GM19468 (cell line): Measurements from ENCODE around the gene PPP3R1.

Source experiments
- ATAC-seq: cut with Tn5 transposase; IDR thresholded peaks from one replicate; pipeline ENCODE4 v1.9.1; 2021; ENCODE audit warnings: mild to moderate bottlenecking, moderate library complexity, moderate number of reproducible peaks; ENCODE audit not compliant: unreplicated experiment; ENCODE audit errors: extremely low read depth

The PPP3R1 gene

DNA sequence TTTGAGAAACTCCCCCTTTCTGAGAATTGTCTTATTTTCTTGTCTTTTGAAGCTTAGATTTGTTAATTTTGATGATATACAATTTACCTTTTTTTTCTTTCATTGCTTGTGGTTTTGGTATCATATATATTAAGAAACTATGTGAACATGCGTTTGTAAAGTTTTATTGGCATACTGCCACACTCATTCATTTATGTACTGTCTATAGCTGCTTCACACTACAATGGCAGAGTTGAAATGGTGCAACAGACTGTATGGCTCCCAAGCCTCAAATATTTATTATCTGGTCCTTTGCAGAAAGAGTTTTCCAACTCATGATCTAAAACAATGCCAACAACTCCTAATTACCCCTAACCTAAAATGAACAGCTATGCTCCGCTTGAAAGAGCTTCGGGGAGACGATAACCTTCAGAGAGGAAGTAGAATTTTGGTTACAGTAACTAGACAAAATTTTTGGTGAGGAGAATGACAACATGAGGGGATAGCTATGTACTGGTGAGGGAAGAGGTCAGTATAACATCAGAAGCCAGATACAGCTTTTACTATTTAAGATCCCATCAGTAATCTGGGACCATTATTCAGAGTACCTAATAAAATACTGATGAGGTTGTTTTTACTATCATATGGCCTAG is 16.1 kb downstream of the PPP3R1 start:
- no peak for ATAC-seq

DNA sequence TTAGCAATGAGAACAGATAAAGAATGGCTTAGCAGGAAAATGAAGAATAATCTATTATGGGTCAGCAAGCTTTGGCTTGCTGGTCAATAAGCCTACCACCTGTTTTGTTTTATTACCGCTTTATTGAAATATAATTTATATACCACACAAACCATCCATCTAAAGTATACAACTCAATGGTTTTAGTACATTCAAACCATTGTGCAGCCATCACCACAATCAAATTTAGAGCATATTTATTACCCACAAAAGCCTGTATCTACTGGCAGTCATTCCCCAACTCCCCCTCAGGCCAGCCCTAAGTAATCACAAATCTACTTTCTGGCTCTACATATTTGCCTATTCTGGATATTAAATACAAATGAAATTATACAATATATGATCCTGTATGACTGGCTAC is 17.2 kb downstream of the PPP3R1 start:
- no peak for ATAC-seq

DNA sequence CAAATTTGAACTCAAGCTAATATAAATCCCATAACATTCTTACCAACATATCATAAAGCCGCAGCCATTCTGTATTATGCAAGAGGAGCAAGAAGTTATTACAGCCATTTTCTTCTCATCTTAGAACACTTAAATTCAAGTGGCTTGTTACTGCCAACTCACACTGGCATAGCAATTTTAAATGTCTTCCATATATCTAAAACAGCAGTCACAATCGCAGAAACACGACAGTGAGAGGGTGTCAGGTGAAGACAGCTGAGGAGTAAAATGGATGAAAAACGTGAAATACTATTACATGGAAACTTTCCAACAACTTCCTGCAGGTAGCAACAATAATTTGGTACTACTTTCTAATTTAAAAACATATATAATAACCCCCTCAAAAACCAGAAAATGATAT is 17.9 kb downstream of the PPP3R1 start:
- no peak for ATAC-seq

DNA sequence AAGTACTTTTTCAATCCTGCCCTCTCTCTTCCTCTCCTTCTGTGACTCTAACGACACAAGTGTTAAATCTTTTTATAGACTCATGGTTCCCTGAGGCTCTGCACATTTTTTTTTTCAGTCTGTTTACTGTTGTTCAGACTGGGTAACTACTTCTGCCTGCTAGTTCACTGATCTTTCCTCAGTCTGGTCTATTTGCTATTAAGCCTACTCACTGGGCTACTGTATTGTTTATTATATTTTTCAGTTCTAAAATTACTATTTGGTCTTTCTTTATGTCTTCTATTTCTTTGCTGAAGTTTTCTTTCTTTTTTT is 21.3 kb downstream of the PPP3R1 start:
- no peak for ATAC-seq

DNA sequence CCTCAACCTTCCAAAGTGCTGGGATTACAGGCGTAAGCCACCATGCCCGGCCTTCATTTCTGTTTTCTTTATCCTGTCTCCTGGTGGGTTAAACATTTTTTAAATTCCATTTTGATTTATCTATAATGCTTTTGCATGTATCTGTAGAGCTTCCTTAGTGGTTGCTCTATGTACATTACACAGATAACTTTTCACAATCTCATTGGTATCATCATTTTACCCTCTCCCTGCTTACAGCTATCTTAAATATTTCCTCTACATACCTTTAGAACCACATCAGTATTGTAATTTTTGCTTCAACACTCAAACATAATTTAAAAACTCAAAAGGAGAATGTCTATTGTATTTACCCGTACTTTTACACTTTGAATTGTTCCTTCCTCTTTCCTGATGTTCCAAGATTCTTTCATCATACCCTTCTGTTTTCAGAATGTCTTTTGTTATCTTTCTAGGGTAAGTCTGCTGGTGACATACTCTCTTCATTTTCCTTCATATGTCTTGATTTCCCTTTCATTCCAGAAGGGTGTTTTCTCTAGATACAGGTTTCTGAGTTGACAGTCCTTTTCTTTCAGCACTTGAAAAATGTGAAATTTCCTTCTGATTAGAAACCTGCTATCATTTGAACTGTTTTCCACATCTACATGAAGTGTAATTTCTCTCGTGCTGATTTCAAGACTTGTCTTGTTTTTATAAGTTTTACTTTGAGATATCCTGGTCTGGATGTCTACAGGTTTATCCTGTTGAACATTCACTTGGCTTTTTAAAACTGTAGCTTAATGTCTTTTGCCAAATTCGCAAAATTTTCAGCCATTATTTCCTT is 21.9 kb downstream of the PPP3R1 start:
- no peak for ATAC-seq

DNA sequence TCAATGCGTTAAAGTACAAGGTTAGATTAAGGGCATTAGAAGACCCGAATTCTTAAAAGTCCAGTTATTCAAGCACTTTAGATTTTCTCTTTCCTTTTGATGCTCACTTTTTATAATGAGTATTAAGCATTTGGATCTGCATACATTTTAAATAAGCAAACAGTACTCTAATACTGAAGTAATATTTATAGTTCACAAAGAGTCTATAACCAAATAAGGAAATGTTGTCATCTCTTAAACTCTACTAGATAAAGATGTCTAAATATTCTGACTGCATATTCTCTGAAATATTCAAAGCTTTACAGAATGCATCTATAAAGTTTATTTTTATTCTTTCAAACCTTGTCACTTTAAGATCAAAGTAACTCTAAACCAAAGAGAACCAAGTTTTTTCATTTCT is 25.5 kb downstream of the PPP3R1 start:
- no peak for ATAC-seq

DNA sequence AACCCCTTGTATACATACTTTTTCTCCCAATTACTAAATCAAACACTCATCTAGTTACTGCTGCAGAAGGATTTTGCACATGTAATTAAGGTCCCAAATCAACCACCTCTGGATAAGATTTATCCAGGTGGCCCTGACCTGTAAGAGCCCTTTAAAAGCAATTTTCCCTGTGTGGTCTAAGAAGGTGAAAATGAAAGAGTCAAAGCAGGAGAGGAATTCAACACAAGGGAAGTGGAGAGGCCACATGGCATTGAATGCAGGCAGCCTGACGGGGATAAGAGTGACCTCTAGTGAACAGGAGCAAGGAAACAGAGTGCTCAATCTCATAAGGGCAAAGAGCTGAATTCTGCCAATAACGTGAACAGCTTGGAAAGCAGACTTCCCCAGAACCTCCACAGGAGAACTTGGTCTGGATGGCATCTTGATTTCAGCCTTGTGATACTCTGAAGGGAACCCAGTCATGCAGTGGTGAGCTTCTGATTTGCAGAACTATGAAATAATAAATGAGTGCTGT is 27.2 kb downstream of the PPP3R1 start:
- no peak for ATAC-seq

DNA sequence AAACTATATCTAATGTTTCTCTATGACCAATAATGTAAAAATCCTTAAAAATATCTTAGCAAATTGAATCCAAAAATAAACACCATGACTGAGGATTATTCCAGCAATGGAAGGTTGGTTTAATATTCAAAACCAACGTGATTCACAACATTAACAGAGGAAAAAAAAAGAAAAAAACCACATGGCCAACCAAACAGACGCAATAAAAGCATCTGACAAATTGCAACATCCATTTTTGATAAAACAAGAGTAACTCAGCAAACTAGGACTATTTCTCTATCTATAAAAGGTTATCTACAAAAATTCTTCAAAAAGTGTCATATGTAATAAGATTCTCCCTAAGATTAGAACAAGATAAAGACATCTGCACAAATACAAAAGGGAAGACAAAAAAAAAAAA is 28.9 kb downstream of the PPP3R1 start:
- no peak for ATAC-seq

DNA sequence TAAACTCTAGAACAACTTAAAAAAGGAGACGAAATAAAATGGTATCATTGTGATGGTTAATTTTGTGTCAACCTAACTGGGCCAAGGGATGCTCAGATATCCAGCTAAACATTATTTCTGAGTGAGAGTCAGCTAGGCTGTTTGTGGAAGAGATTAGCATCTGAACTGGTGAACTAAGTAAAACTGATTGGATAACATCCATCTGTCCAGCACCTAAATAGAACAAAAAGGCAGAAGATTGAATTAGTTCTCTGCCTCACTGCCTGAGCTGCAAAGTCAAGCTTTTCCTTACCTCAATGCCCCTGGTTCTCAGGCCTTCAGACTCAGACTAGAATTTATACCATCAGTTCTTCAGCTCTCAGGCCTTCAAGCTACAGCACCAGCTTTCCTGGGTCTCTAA is 30.0 kb downstream of the PPP3R1 start:
- no peak for ATAC-seq

DNA sequence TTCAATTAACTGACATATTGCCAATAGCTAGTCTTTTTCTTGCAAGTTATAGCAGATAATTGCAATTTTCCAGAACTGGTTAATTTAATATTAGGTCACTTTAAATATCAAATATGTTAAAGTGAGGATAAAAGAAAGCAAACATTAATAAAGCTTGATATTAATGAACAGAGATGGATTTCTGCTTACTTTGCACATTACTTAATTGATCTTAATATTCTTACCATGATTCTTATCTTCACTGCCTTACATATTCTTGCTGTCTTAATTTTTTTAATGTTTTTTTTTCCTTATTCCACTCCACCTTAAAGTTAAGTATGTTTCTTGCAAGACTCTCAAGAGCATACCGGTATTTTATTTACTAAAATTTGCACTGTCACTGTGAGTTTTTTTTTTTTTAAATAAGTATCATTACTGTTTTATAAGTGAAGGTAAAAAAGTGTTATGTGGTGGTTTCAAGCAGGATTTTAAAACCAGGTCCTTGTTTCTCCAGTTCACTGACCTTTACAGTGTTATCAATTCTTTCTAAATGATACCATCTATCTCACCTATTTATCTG is 33.9 kb downstream of the PPP3R1 start:
- no peak for ATAC-seq

DNA sequence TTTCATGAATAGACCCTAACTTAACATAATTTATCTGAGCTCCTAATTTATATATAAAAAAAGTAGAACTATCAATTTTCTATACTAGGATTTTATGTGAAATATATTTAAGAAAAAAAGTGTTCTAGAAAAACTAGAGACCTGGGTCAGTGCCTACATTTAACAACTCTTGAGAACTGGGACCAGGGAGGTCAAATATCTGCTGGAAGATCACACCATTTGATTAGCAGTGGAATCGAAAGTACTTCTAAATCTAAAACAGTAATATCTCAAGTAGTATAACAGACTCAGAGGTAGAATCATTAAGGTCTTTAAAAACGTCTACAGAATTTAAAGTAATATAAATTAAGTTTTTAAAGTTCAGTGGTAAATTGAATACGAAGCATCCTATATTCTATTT is 34.6 kb downstream of the PPP3R1 start:
- ATAC-seq: no peak

DNA sequence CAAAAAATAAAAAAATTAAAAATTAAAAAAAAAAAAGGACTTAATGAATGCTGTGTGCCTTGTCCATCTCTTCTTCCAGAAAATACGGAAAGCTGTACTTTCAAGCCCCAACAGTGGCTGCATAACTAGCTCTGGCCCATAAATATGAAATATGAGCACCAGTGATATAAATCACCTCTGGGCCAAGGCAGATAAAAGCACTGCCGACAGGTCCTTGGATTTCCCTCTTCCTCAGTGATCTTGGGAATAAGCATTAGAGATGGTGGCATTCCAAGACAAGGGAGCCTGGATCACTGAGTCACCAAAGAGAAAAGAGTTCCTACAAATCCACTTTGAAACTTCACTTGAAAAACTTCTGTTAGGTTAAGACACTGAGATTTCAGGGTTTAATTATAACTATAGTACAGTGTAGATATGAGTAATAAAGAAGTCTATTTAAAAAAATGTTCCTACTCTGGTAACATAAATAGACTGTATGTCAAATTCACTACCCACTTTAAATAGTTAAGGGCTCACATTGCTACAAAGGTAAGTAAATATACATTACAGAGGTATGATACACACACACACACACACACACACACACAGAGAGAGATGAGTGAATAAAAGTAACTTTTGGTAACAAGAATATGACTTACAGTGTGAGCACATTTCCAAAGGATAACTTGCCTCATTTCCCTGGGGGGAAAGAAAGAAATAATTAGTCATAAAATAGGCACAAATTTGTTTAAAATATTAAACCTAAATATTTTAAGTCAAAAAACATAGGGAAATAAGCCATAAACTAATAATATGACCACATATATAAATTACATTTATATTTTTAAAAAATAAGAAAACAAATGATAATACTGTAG is 35.6 kb downstream of the PPP3R1 start:
- ATAC-seq: no peak

DNA sequence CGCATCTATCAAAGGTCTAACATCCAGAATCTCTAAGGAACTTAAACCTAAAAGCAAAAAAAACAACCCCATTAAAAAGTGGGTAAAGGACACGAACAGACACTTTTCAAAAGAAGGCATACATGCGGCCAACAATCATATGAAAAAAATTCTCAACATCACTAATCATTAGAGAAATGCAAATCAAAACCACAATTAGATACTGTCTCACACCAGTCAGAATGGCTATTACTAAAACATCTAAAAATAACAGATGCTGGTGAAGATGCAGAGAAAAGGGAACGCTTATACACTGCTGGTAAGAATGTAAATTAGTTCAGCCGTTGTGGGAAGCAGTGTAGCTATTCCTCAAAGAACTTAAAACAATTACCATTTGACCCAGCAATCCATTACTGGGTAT is 38.0 kb downstream of the PPP3R1 start:
- ATAC-seq: peak; percentile 73

DNA sequence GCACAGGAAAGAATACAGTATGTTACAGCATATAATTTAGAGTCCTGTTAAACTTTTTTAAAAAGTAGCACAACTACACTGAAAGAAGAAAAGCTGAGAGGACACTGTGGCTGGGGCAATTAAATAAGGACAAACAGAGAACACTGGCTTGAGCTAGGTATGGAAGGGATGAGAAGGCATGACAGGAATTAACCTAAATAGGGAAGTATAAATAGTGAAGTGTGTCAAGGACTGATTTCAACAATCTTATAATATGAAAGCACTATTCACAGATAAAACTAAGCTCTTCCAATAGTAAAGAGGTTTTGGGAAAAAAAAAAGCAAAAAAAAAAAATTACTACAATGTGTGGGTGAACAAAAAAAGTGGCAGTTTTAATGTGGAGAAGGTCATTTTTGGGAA is 45.5 kb downstream of the PPP3R1 start:
- no peak for ATAC-seq

DNA sequence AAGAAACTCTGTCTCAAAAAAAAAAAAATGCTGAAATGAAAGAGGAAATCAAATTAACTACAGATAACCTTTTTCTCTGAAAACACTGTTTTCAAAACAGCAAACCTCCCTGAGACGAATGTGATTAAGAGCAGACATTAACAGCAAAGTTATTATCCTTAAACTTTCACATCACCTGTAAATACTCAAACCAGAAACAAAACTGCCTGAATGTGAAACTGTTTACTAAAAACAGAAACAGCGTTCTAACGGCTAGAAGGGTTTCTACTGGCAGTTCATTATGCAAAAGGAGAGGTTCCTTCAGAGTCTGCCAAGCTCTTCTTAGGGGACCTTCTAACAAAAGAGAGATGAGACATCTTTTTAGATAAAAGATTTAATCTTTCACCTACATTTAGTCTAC is 48.7 kb downstream of the PPP3R1 start:
- ATAC-seq: peak; percentile 92

DNA sequence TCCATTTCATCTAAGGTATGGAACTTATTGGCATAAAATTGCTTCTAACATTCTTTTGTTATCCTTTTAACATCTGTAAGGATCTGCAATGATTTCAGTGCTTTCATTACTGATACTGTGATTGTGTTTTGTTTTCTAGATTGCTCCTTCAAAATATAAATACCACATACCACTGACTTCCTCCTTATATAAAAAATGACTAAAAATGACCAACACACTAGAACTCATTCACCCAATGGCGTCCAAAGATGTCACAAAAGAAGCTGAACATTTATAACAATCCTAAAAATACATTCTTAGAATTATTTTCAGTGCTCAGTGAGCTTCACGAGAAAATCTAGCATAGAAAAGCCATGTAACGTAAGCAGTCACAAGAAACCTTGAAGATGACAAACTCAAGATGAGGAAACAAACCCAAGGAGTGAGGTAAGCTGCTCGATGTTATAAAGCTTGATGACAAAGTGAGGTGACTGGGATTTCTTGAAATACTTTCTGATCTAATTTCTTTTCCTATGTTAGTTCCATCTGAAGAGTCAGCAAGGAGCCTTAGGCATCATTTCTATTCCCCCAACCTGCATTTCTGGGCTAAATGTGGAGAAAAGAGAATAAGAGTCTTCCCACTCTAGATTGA is 52.1 kb downstream of the PPP3R1 start:
- no peak for ATAC-seq

DNA sequence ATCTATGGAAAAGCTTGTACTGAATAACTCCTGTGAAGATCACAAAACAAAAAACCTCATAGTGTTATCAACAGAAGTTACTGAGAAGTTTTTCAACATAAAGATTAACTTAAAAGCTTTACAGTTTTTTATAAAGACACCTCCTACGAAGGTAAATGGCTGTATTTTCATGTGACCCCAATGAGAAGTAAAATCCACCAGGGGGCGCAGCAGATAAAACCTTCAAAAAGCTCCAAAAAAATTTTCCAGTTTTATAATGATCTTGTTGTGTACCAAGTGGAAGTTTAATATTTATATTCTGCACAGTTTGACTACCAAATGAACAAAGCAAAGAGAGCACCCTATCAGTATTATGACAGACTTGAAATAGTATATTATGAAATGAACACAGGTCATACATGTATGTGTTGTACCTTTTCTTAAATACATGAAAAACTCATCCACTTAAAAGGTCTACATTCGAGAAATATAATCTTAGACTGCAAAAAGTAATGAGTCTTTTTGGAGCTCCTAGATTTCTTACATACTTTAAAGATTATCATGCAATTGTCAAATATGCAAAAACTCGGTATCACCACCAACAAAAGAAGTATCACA is 56.1 kb downstream of the PPP3R1 start:
- no peak for ATAC-seq

DNA sequence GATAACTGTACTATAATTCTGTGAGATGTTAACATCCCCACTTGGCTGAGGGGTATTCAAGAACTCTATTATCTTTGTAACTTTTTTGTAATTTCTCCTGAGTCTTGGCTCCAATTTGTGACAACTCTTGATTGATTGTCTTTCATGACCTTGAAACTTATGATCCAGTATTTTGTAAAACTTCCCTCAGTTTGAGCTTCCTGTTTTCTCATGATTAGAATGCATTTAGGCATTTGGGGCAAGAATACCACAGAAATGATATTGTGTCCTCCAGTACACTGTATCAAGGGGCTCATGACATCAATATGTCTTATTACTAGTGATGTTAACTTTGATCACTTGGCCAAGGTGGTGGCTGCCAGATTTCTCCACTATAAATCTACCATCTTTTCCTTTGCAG is 57.2 kb downstream of the PPP3R1 start:
- ATAC-seq: no peak

DNA sequence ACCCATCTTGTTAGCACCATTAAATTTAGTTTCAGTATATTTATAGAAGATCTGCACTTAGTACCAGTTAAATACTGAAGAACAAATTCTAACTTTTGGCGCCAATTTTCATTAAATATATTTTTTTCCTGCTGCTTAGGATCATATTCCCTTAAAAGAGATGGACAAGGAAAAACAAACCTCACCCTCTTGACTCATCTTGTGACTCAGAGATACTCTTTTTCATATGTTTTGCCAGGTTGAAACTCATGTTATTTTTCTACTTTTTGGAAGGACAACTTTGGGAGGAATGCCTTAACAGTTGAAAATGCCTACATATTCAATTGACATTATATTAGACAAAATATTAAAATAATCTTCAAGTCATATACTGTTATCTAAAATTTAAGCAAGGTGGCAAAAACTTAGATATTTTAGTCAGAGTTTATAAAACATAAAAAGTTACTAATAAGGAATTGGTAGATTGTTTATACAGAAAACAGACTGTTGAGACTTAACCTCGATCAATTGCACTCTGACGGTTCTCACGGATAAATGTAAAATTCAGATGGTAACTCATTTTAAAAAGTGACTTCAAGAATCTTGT is 58.5 kb downstream of the PPP3R1 start:
- ATAC-seq: no peak

DNA sequence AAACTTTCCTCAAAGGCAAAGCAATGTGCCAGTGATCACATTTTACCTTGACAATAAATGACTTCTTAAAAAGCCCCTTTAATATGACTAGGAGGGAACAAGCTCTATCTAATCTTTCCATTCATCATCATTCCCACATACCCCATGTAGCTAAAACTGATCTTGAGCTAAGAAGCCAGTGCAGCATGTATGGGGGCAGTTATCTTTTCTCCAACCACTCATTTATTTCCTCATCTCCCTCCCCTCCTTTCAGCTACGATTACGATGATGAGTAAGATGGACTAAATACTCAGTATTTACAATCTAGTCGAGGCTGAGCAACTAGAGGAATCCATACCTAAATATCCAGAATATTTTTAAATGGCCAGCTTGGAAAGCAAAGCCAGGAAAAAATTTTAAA is 59.2 kb downstream of the PPP3R1 start:
- no peak for ATAC-seq
